CD4-positive, alpha-beta T cell treated with Interleukin-15 for 4 hours (primary cell): ENCODE measurements around the gene MAN1A2.

Experiments used
- DNase-seq: peaks from one replicate; pipeline ENCODE4 v3.0.0-alpha.2; 2020; ENCODE audit warnings: low spot score

The MAN1A2 gene

DNA sequence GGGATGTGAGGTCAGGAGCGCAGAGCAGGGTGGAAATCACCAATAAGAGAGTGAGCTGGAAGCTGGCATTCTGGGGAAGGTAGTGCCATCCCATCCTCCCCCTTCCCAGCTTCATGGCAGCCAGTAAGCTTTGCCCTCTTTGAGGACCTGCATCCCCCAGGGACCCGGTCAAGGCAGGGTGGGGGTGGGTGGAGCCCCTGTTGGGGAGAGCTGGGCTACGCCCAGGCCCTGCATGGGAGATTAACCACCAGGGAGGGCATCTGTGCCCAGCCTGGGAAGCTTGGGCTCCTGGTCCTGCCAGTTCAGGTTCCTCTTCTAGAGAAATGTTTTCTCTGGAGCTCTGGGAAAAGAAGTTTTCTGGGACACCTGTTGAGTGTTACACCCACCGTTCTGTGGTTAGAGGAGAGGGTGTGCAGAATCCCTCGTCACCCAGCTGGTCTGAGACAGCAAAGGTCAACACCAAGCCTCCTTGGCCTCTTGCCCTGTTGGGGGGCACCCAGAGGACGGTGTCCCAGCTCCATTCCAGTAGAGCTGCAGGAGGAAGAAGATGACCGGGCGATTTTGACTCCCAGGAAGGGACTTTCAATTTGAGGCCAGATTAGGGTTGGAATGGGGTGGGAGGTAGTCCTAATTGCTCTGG, 208.5 kb downstream of the MAN1A2 start:
- DNase-seq: no peak

DNA sequence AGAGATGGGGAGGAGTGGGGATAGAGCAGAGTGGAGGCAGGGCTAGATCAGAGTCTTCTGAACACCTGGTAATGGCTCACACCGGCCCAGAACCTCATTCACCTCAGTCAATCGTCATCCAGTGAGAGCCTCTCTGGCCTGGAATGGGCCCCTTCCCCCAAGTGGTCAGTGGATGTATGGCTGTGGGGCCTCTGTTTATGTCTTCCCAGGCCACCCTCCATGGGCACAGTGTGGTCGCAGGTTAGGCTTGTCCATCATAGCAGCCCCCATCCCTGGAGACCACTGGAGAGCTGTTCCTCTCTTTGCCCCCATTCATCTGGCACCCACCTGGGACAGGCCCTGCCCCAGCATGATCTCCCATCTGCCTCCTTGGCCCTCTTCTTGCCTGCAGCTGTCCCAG, 209.0 kb downstream of the MAN1A2 start:
- no peak for DNase-seq

DNA sequence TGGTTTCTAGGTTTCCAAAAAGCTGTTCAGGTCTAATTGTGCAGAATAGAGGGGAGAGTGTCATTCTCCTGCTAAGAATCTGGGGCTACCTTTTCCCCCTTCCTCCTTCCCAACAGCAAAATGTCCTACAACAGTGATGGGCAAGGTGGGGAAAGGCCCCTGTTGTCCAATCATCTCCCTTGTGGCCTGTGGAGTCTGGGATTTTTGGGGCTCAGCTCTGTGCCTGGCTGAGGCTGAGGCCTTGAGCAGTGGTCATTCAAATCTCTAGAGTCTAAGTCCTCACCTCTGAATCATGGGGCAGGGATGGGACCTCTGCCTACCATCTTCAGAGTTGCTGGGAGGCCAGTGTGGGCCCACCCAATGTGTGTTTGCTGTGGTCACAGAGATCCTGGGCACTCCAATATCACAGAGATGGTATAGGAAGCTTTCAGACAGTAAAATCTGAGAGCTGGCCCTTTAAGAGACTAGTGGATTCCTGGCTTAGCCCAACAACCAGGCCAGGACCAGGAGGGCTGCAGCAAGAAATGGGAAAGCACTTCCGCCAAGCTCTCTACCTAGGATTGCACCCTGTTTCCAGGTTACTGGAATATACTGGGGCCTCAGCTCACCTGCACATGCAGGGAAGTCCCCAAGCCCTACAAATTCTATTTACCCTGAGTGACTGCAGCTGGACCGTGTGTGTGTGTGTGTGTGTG, 210.1 kb downstream of the MAN1A2 start:
- DNase-seq: no peak

DNA sequence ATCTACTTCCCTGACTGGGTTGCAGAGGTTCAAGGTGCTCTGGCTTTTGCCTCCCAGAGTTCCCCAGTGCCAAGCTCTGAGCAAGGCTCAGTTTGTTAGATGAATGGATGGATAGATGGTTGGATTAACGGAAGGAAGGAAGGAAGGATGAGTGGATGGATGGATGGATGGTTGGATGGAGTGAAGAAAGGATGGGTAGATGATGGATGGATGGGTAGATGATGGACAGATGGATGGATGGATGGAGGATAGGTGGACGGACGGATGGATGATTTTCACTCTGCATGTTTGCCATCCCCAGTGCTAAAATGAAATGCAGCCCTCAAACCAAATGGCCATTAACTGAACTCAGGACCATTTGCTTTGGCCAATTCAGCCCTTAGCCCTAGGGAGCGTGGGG, 211.2 kb downstream of the MAN1A2 start:
- DNase-seq: no peak
